Calu3 (cell line): ENCODE measurements around the gene MINDY1. TPM values are rescaled to one million over a fixed set of nuclear protein-coding genes. Genes with fewer than 3 reads are reported as not detected.
A peak's percentile ranks its signal among the peaks of the same experiment; 100 is the strongest.

Source experiments
- BruUV-seq: library from RNA; stranded (reverse); fragments of 400-500 nt; replicated peaks from 2 replicates; lab custom pipeline; 2021; lab: Mats Ljungman, UMichigan
- CTCF ChIA-PET: fragments of 300-600 bp; sonication (Branson Sonifier 250); formaldehyde crosslinking; loops from one replicate; lab custom pipeline; 2022; ENCODE audit warnings: antibody characterized with exemption; lab: Charles Lee
- DNase-seq: peaks from one replicate; pipeline ENCODE4 v3.0.0; 2022
- H3K27ac Mint-ChIP-seq: one replicate; pipeline ENCODE4 v1.8.0; 2022; ENCODE audit warnings: mixed read lengths; ENCODE audit not compliant: unreplicated experiment
- H3K27me3 Mint-ChIP-seq: one replicate; pipeline ENCODE4 v1.8.0; 2022; ENCODE audit warnings: mixed read lengths; ENCODE audit not compliant: unreplicated experiment
- H3K36me3 Mint-ChIP-seq: one replicate; pipeline ENCODE4 v1.8.0; 2022; ENCODE audit warnings: mild to moderate bottlenecking, moderate library complexity, mixed read lengths; ENCODE audit not compliant: insufficient read depth, unreplicated experiment
- H3K4me1 Mint-ChIP-seq: one replicate; pipeline ENCODE4 v1.8.0; 2022; ENCODE audit warnings: mild to moderate bottlenecking, low read depth, mixed read lengths; ENCODE audit not compliant: unreplicated experiment
- H3K4me3 Mint-ChIP-seq: one replicate; pipeline ENCODE4 v1.8.0; 2022; ENCODE audit warnings: mild to moderate bottlenecking, low read depth, moderate library complexity, mixed read lengths; ENCODE audit not compliant: unreplicated experiment
- H3K9me3 Mint-ChIP-seq: one replicate; pipeline ENCODE4 v1.8.0; 2022; ENCODE audit warnings: low read depth, mixed read lengths; ENCODE audit not compliant: unreplicated experiment
- CTCF ChIP-seq: fragments of 200-600 bp; IDR thresholded peaks from one replicate; pipeline ENCODE4 v1.8.0; 2022; ENCODE audit warnings: antibody characterized with exemption; ENCODE audit not compliant: unreplicated experiment
- intact Hi-C: fragments of 100-400 bp; cut with micrococcal nuclease; formaldehyde crosslinking; loops from one replicate; pipeline ENCODE4 v1.10.0; 2022; ENCODE audit not compliant: unreplicated experiment
- total RNA-seq: library from RNA; stranded (reverse); gene quantifications from 2 replicates; pipeline ENCODE4 v1.2.3, GENCODE V29; 2022

The MINDY1 gene
- total RNA-seq, 1 experiment from 2014 or later: 17.6 TPM

- DNase-seq: peak; percentile 99
- CTCF ChIA-PET: interaction anchor here (0.7 to 1.5 kb wide), 2 partner anchors 39 to 901 kb away, joined by 4 read pairs; partner anchors contain the start of genes C1orf56 and THEM4
- Mint-ChIP-seq H3K9me3 (no peaks in the 10 kb centered on the region), H3K27me3 (no peaks in the 10 kb centered on the region), H3K4me1 (peaks cover 37% of the 10 kb centered on the region), H3K4me3 (peak within 1 kb of the TSS; percentile 96), H3K27ac (peak within 1 kb of the TSS; percentile 95), H3K36me3 (peaks cover 43% of the 10 kb centered on the region)
- TF ChIP-seq CTCF: no peak
- BruUV-seq: no TSS peak
- intact Hi-C loops: loop anchor here (5.0 kb wide), 1 partner anchor 131 kb away; the partner anchor contains the start of gene ARNT
Observed at GRCh38 chr1:151008244-151009205, 1.8 kb upstream of the MINDY1 start, which contains the start of gene PRUNE1. Gene PRUNE1 (plus strand): TSS chr1:151008449. CDS start chr1:151008633, 184 bp downstream.

- Mint-ChIP-seq H3K27me3 (no peaks in the 10 kb centered on the region), H3K9me3 (no peaks in the 10 kb centered on the region), H3K36me3 (peaks cover 43% of the 10 kb centered on the region), H3K4me1 (peaks cover 37% of the 10 kb centered on the region), H3K4me3 (peak overlapping the region; percentile 96), H3K27ac (peak overlapping the region; percentile 95)
- CTCF ChIA-PET: interaction anchor here (1.5 kb wide), 1 partner anchor 40 kb away, joined by 4 read pairs; the partner anchor contains the start of gene C1orf56
- DNase-seq: no peak
- BruUV-seq: no TSS peak
- TF ChIP-seq CTCF: no peak
- intact Hi-C loops: loop anchor here (5.0 kb wide), 1 partner anchor 131 kb away; the partner anchor contains the start of gene ARNT
Observed at GRCh38 chr1:151007853-151008243, 1.1 kb upstream of the MINDY1 start.

GRCh38 chr1:151005729-151006319, 878 bp downstream of the MINDY1 start:
- BruUV-seq: no TSS peak
- H3K9me3 Mint-ChIP-seq: no peaks in the 10 kb centered on the region
- H3K27ac Mint-ChIP-seq: peak overlapping the region; percentile 95
- H3K4me3 Mint-ChIP-seq: peak overlapping the region; percentile 96
- CTCF ChIA-PET: interaction anchor here (0.7 to 2.5 kb wide), 10 partner anchors 8 to 94 kb away, joined by 3 to 26 read pairs (median 7); partner anchors contain the start of genes ANXA9 and GABPB2
- peaks cover 37% of the 10 kb centered on the region for H3K4me1 Mint-ChIP-seq
- no peaks in the 10 kb centered on the region for H3K27me3 Mint-ChIP-seq
- no peak for TF ChIP-seq CTCF
- peaks cover 43% of the 10 kb centered on the region for H3K36me3 Mint-ChIP-seq
- intact Hi-C loops: loop anchor here (5.0 kb wide), 1 partner anchor 129 kb away; the partner anchor contains the start of gene ARNT
- DNase-seq: peak; percentile 12

GRCh38 chr1:151003180-151003579, 3.5 kb downstream of the MINDY1 start:
- CTCF ChIA-PET: interaction anchor here (2.6 kb wide), 1 partner anchor 22 kb away, joined by 10 read pairs; the partner anchor contains the start of gene ANXA9
- no TSS peak for BruUV-seq
- TF ChIP-seq CTCF: no peak
- no peak for DNase-seq
- intact Hi-C loops: no loop called here
- Mint-ChIP-seq H3K9me3 (no peaks in the 10 kb centered on the region), H3K36me3 (peaks cover 26% of the 10 kb centered on the region), H3K27ac (no peak overlapping the region), H3K4me1 (peaks cover 28% of the 10 kb centered on the region), H3K27me3 (no peaks in the 10 kb centered on the region), H3K4me3 (no peak overlapping the region)
